ENCODE data around the gene ADD2.

ADD2 gene

GRCh38 chr2:70785137-70785911 is 17.3 kb upstream of the ADD2 start:
- DNase-seq = peak; percentile 35

DNA sequence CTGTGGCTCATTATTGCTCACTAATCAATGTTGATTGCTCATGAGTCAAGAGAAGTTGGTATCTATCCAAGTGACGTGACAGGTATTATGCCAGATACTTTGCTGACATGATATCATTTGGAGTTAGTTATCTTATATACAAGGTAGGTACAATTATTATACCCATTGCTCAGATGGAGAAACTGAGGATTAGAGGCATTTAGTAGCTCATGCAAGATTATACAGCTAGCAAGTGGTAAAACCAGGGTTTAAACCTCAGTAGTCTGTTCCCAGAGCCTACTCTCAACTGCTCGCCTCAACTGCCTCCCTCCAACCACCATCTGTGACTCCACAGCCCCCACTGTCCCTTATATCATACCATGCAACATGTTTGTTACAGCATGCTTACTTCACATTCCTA is 16.3 kb upstream of the ADD2 start:
- no peak for DNase-seq

DNA sequence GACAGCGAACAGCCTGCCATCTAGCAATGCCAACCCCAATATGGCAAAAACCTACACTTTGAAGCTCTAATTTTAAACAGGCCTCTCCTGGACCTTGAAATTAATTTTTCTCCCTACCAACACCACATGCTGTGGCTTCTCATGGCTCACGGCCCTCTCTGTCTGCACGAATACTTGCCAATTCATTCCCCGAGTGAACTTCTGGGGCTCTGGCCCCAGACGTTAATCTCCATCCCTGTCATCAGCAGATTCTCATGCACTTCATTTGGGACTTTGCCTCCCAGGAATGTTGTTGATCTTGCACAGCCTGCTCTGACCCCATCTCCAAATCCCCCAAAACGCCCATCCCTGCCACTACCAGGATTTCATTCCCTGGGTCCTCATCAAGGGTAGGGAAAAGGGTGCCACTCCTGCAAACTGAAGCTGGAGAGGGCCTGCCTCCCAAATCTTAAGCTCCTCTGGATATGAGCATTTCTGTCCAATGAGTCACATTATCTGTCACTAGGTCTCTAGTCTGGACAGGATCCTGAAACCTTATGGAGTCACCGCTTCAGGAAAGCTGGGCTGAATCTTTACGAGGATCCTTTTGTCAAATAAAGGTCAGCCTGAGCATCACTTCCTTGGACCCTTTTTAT is 12.0 kb upstream of the ADD2 start:
- no peak for DNase-seq

DNA sequence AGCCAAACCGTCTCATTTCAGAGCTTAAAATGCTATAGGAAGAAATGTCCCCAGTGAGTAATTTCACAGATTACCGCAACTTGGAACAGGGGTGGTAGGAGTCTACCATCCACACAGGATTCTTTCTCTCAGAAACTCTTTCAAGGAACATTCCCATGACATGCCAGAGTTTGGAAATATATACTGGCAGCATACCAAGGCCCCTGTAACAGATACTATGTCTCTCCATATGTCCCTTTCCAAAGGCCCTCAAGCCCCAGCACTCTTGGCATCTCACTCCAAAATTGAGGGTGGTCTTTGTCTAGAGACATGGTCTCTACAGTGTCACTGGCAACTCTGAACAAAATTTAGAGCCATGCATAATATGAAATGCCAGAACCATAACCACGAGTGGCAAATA is 11.5 kb upstream of the ADD2 start:
- no peak for DNase-seq

DNA sequence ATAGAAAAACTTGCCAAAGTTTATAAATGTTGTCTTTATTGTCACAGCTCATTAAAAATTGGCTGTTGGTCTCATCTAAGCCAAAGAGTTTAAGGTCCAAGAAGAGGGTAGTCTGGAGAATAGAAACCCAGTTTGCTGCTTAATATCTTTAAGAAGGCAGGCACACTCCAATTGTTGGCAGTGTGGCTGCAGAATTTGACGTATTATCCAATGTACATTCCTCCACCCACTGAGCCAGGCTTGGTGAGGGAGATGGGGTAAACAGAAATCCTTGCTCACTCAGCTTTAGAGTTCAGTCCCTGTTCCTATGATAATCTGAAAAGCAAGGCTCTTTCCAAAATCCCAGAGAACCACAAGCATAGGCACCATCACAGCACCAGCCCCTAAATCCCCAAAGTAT is 10.7 kb upstream of the ADD2 start:
- DNase-seq = no peak

GRCh38 chr2:70777450-70777849 is 9.4 kb upstream of the ADD2 start:
- no peak for DNase-seq

DNA sequence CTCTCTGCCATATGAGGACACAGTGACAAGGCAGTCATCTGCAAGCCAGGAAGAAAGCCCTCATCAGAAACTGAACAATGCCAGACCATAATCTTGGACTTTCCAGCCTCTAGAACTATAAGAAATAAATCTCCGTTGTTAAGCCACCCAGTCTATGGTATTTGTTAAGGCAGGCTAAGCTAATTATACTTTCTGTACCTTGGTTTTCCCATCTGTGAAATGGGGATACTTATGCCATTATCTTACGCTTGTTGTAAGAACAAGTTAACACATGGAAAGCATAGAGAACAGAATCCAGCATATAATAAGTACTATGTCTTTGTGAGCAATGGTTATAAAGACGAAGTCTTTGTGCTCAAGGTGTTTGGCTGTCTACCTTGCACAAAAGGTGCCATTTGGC is 8.3 kb upstream of the ADD2 start:
- no peak for DNase-seq

- DNase-seq = no peak
These were observed 7.1 kb upstream of the ADD2 start for GRCh38 chr2:70775141-70775540.

DNA sequence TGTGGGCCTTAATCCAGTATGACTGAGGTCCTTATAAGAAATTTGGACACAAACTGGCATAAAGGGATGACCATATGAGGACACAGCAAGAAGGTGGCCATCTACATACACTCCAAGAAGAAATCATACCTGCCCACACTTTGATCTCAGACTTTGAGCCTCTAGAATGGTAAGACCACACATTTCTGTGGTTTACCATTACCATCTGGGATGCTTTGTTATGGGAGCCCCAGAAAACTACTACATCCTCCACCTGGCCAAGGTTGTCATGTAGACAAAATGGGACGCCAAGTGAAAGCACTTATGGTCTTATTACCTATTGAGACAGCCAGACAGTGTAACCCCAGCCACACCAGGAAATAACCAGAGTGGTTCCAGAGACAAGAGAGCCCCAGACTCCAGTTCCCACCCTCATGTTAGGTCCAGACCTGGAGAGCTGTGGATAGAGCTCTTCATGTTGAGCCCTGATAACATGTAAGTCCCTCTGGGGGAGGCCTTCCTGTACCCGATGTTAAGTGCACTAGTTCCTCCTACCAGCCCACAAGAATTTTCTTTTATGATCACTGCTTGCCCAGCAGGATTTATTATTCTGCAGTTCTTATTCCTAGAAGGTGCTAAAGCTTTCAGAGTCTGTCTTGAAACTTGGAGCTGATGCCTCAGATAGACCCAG is 4.6 kb upstream of the ADD2 start:
- DNase-seq = no peak

DNA sequence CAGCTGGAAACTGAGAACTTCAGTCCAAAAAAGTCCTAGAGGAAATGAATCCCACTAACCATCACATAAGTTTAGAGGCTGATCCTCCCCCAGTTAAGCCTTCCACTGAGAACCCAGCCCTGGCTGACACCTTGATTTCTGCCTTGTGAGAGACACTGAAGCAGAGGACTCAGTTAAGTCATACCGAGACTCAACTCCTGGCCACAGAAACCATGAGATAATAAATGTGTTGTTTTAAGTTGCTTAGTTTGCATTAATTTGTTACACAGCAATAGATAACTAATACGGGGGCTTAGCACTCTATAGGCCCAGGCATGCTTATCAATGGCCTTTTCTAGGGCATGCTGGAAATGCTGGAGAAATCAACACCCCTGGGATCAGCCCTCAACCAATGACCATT is 3.4 kb upstream of the ADD2 start:
- no peak for DNase-seq

DNA sequence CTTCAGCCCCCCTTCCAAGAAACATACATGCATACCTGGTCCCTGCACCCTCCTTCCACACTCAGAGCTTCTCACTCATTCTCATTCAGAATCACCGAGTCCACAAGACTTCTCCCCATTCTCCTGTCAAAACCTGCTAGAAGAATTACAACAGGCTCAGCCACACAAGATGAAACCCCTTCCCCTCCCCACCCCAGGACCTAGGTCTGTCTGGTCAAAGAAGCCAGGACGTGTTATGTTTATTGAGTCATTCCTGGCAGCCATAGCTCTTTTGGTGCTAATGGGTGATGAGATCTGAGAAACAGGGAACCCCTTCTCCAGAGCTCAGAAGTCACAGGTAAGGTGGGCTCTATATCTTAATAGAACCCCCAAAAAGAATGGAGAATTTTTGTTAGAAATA is 1.4 kb upstream of the ADD2 start:
- no peak for DNase-seq

- DNase-seq = no peak
These were observed 638 bp upstream of the ADD2 start for GRCh38 chr2:70768590-70769085.

DNA sequence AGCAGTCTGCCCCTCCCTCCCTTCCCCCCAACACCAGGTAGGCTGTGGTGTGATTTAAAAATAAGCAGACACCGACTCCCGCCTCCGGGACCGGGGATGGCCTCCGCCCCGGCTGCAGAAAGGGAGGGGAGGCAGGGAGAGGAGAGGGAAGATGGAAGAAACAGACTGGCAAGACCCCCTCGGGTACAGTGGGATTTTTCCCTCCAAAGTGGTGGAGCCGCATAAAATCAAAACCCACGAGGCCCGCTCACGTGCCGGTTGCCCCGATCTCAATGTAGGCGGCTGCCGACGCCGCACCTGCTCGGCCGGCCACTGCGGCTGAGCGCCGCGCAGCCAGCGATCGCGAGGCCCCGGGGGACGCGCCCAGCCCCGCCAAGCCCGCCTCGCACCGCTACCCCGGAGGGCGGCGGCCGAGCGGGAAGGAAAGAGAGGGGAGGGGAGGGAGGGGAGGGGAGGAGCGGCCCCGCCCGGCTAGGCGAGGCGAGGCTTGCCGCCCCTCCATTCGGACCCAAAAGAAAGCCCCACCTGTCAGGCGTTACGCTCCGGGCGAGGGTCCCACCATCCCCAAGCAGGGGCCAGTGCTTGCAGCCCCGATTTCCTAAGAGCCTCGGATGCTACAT is 811 bp downstream of the ADD2 start:
- DNase-seq = peak; percentile 5

DNA sequence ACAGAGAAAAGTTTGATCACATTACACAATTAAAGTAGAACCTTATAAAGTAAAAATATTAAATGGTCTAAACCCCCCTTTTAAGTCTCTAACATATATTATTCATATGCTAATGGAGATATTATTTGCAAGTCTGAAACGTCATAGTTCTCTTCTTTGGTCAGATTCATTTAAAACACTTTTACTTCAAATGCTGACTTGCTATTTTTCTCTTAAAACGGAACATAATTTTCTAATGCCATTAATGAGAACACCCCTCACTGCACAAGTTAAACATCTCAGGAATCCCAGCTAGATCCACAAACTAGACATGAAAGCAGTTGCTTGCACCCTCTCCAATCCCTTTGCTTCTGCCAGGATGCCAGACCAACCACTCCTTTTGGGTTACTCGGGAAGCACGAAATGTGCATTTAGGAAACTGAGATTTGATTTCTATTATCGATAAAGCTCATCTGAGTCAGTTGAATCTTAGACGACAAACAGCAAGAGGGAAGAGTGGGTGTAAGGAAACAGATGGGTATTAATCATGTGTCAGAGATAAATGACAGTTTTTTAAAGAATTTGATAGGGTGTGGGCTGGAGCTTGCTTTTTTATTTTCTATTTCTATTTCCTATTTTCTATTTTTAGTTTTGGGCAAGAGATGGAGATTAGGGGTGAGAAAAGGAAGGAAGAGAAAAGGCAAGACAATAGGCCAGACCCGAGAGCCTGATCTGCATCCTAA is 1.5 kb downstream of the ADD2 start:
- DNase-seq = no peak

DNA sequence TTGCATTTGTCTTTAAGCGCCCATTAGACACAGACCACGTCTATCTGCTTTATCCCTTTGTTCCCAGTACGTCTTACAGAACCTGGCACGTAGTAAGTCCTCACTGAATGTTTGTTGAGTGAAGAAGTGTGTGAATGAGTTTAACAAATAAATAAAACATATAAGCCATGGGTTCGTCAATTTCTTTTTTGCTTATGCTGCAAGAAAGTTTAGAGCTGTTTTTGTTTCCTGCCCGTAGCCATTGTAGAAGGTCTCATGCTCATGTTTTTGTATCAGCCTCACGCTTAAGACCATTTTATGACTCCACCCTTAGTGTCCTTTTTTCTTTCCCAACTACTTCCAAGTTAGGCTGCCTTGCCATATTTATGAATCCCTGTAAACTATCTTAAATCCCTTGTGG is 2.5 kb downstream of the ADD2 start:
- no peak for DNase-seq

GRCh38 chr2:70759446-70759845 is 8.6 kb downstream of the ADD2 start:
- no peak for DNase-seq

GRCh38 chr2:70757966-70758365 is 10.0 kb downstream of the ADD2 start:
- DNase-seq = no peak

- DNase-seq = no peak
These were observed 10.6 kb downstream of the ADD2 start for GRCh38 chr2:70757360-70757759.

DNA sequence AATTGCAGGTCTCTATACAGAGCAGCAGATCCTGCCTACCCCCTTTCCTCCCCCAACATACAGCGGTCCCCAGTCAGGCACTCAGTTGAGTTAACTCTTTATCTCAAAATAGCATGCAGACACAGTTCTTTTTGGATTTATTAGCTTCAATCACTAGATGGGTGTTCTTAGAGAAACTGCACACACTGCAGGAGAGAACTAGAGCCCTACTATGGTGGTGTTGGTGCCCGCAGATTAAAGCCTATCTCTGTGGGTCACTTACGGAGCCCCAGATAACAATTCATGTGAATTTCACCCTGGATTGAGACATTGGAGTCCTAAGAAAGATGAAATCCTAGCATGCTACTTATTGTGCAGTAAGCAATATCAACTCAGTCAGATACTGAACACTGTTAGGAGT is 11.9 kb downstream of the ADD2 start:
- no peak for DNase-seq

DNA sequence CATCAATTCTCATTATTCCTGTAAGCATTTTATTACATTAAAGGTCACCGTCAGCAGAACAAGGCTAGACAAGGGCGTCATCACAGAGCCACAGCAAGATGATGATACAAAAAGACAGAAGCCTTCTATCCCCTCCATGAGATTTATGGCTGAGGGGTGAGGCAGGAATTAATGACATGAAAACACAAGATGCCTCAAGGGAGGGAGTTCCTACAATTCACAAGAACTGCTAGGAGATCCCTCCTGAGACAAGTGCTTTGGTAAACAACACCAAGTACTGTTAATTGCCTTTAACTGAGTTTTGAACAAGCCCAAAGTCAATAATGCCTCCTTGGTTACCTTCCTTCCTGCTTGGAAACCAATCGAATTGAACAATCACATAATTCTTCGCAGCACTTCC is 14.1 kb downstream of the ADD2 start:
- no peak for DNase-seq

- no peak for DNase-seq
These were observed 15.0 kb downstream of the ADD2 start for GRCh38 chr2:70753031-70753430.

GRCh38 chr2:70752396-70752795 is 15.6 kb downstream of the ADD2 start:
- DNase-seq = no peak

DNA sequence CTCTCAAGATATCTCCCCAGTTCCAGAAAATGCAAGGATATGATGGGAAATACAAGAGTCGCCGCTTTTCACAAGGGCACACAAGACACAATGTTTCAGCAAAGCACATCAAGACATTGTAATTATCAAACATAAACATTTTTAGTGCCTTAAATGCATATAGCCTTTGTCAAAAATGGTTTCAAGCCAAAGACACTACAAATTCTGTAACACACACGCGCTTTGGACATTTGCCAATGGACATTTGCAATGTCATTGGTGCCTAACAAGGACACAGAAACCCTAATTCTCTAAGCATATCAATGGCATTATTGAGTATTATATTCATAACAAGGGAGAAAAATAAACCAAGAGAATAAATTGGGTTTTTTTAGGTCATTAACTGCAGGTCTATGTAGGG is 16.1 kb downstream of the ADD2 start:
- DNase-seq = no peak

Measured in stimulated activated CD4-positive, alpha-beta T cell treated with anti-CD3 and anti-CD28 coated beads, Interleukin-1b, Interleukin-23, amount 100 ng/mL, for 48 hours (primary cell).